HepG2 (cell line): ENCODE results near the gene GRB2. TPM values are rescaled to one million over a fixed set of nuclear protein-coding genes. Genes with fewer than 3 reads are reported as not detected.
A peak's percentile ranks its signal among the peaks of the same experiment; 100 is the strongest.

Experiments
- ARID3A ChIP-seq: IDR thresholded peaks from 2 replicates; pipeline ENCODE4 v1.6.1; 2012; ENCODE audit warnings: low read depth, low read length, improper control_type of control experiment
- ARID4A ChIP-seq: sonication (generic); formaldehyde crosslinking; IDR thresholded peaks from 2 replicates; pipeline ENCODE4 v1.5.0; 2020; ENCODE audit warnings: mild to moderate bottlenecking, missing genetic modification reagents, borderline replicate concordance
- BRD4 ChIP-seq: sonication (generic); formaldehyde crosslinking; IDR thresholded peaks from 2 replicates; pipeline ENCODE4 v1.4.0; 2020; ENCODE audit warnings: missing genetic modification reagents
- CENPBD1 ChIP-seq: sonication (generic); formaldehyde crosslinking; IDR thresholded peaks from 2 replicates; pipeline ENCODE4 v1.8.0; 2022; ENCODE audit warnings: missing genetic modification reagents, low read depth, mild to moderate bottlenecking, borderline replicate concordance
- EP300 ChIP-seq, 3 experiments: sonication (generic) in 1 of 3; formaldehyde crosslinking in 1 of 3; IDR thresholded peaks; 2 replicates each; pipeline versions ENCODE4 v1.5.1 to v1.6.1; 2011 to 2020; ENCODE audit warnings: low read depth in 2 of 3, low read length in 2 of 3, borderline replicate concordance in 1 of 3, improper control_type of control experiment in 1 of 3, mild to moderate bottlenecking in 1 of 3, missing genetic modification reagents in 1 of 3, moderate library complexity in 1 of 3
- ETV6 ChIP-seq: sonication (generic); formaldehyde crosslinking; conservative IDR thresholded peaks from 2 replicates; pipeline ENCODE4 v1.4.0; 2020; ENCODE audit warnings: missing genetic modification reagents
- GRHL1 ChIP-seq: sonication (generic); formaldehyde crosslinking; conservative IDR thresholded peaks from 2 replicates; pipeline ENCODE4 v1.8.0; 2022; ENCODE audit warnings: missing genetic modification reagents
- HNF1B ChIP-seq: sonication (generic); formaldehyde crosslinking; IDR thresholded peaks from 2 replicates; pipeline ENCODE4 v1.5.1; 2020; ENCODE audit warnings: mild to moderate bottlenecking, moderate library complexity, missing genetic modification reagents
- MAF1 ChIP-seq: sonication (generic); formaldehyde crosslinking; IDR thresholded peaks from 2 replicates; pipeline ENCODE4 v1.5.0; 2020; ENCODE audit warnings: missing genetic modification reagents, borderline replicate concordance
- MIXL1 ChIP-seq: IDR thresholded peaks from 2 replicates; pipeline ENCODE4 v1.6.1; 2016
- PCBP2 ChIP-seq: fragments of 200-400 bp; formaldehyde crosslinking; optimal IDR thresholded peaks from 2 replicates; pipeline ENCODE3; 2018; ENCODE audit warnings: low read length, low read depth; ENCODE audit not compliant: poor library complexity, severe bottlenecking
- STAG1 ChIP-seq: sonication (generic); formaldehyde crosslinking; IDR thresholded peaks from 2 replicates; pipeline ENCODE4 v1.4.0; 2020; ENCODE audit warnings: missing genetic modification reagents
- ZNF329 ChIP-seq: sonication (generic); formaldehyde crosslinking; IDR thresholded peaks from 2 replicates; pipeline ENCODE4 v1.9.0; 2021; ENCODE audit warnings: low read depth, mild to moderate bottlenecking, missing genetic modification reagents
- ZNF335 ChIP-seq: sonication (generic); formaldehyde crosslinking; IDR thresholded peaks from 2 replicates; pipeline ENCODE4 v1.4.0; 2020; ENCODE audit warnings: missing genetic modification reagents
- ZNF432 ChIP-seq: sonication (generic); formaldehyde crosslinking; IDR thresholded peaks from 2 replicates; pipeline ENCODE4 v1.5.0; 2020; ENCODE audit warnings: missing genetic modification reagents, mild to moderate bottlenecking, borderline replicate concordance
- ZNF484 ChIP-seq: sonication (generic); formaldehyde crosslinking; IDR thresholded peaks from 2 replicates; pipeline ENCODE4 v1.5.1; 2020; ENCODE audit warnings: mild to moderate bottlenecking, low read depth, missing genetic modification reagents, borderline replicate concordance
- ZNF589 ChIP-seq: sonication (generic); formaldehyde crosslinking; conservative IDR thresholded peaks from 2 replicates; pipeline ENCODE4 v1.8.0; 2022; ENCODE audit warnings: mild to moderate bottlenecking, moderate library complexity, missing genetic modification reagents
- ZNF674 ChIP-seq: sonication (generic); formaldehyde crosslinking; IDR thresholded peaks from 2 replicates; pipeline ENCODE4 v1.5.0; 2020; ENCODE audit warnings: low read depth, mild to moderate bottlenecking, missing genetic modification reagents
- polyA plus RNA-seq, 8 experiments: library from polyadenylated mRNA; depleted of rRNA in 3 of 8; stranded (reverse) in 7 of 8; unstranded in 1 of 8; fragments of >200 nt; fragmentation: Illumina TruSeq in 4 of 8; extraction: Trizol in 4 of 8; gene quantifications; 2 replicates each; pipeline versions ENCODE4 v1.2.1 to v1.2.3, GENCODE V29; 2011 to 2016; ENCODE audit warnings: low read depth in 4 of 8, missing spikeins in 1 of 8, mixed read lengths in 1 of 8; ENCODE audit not compliant: insufficient read depth in 1 of 8
- total RNA-seq, 5 experiments: library from RNA; depleted of rRNA; stranded (reverse); fragments of >200 nt; fragmentation: Illumina TruSeq; extraction: Trizol; gene quantifications; 2 replicates each; pipeline ENCODE4 v1.2.3, GENCODE V29; 2016; ENCODE audit warnings: low read depth in 1 of 5

Gene GRB2
- total and polyA plus RNA-seq, 2 of the 13 experiments (the other 11 are each of a cell fraction or from before 2014, with no cell fraction given), result 84.6 to 92.3 TPM

GRCh38 chr17:75430159-75430974, 24.9 kb upstream of the GRB2 start (continued):
- TF ChIP-seq ARID4A (CRISPR knock-in tag) (peak; percentile 46; the same call in 1 of the 2 replicates), MAF1 (CRISPR knock-in tag) (no peak), GRHL1 (CRISPR knock-in tag) (no peak), ZNF432 (CRISPR knock-in tag) (no peak), ETV6 (CRISPR knock-in tag) (no peak), HNF1B (CRISPR knock-in tag) (no peak; the same call in 1 of the 2 replicates), PCBP2 (no peak), ZNF589 (CRISPR knock-in tag) (no peak), BRD4 (CRISPR knock-in tag) (0 out of 2 replicates have a peak, but pooled peaks have one; percentile 59), CENPBD1 (CRISPR knock-in tag) (no peak), ZNF335 (CRISPR knock-in tag) (peak; percentile 83; the same call in 1 of the 2 replicates), STAG1 (CRISPR knock-in tag) (peak; percentile 25; the same call in 1 of the 2 replicates), EP300 (IDR thresholded peaks at IDR 0.05; ENCODE audit: low read depth in 2 of 2, low read length in 2 of 2) (peak; percentile 66 to 81; a peak in 3 of 4 replicates), EP300 (CRISPR knock-in tag; IDR thresholded peaks at IDR 0.05; ENCODE audit: borderline replicate concordance) (0 out of 2 replicates have a peak, but pooled peaks have one; percentile 47), ZNF329 (CRISPR knock-in tag) (no peak), ARID3A (no peak), MIXL1 (CRISPR knock-in tag) (no peak), ZNF484 (CRISPR knock-in tag) (no peak), ZNF674 (no peak)
